Gastrocnemius medialis (tissue), 4 donors: ENCODE measurements around the gene PAPOLA. TPM values are rescaled to one million over a fixed set of nuclear protein-coding genes. Genes with fewer than 3 reads are reported as not detected.

ENCODE experiments used
- ATAC-seq, 2 donors: fragments of 150-250 bp; one replicate each; pipeline ENCODE4 v1.9.1; 2016
- DNase-seq, 2 donors: peaks; one replicate each; pipeline ENCODE4 v3.0.0-alpha.2; 2019
- H3K27ac ChIP-seq, 4 donors: fragments of 200-600 bp; sonication (generic); 1 replicate in 1 of 4; 2 replicates in 3 of 4; pipeline ENCODE4 v1.5.1; 2016 to 2018; ENCODE audit warnings: mild to moderate bottlenecking in 2 of 4, moderate library complexity in 1 of 4
- H3K27me3 ChIP-seq, 3 donors: fragments of 200-600 bp; sonication (generic) in 2 of 3; 1 replicate in 1 of 3; 2 replicates in 2 of 3; pipeline versions ENCODE4 v1.5.1 to v1.6.0; 2016 to 2019; ENCODE audit warnings: mild to moderate bottlenecking in 1 of 3, moderate library complexity in 1 of 3
- H3K36me3 ChIP-seq, 2 donors: fragments of 200-600 bp; sonication (generic) in 1 of 2; one replicate each; pipeline ENCODE4 v1.5.1; 2017 to 2018
- H3K4me1 ChIP-seq, 2 donors: fragments of 200-600 bp; sonication (generic) in 1 of 2; one replicate each; pipeline ENCODE4 v1.5.1; 2016 to 2017; ENCODE audit warnings: mild to moderate bottlenecking in 2 of 2
- H3K4me3 ChIP-seq, 4 donors: fragments of 200-600 bp; sonication (generic) in 3 of 4; 1 replicate in 1 of 4; 2 replicates in 3 of 4; pipeline ENCODE4 v1.5.1; 2016 to 2019; ENCODE audit warnings: mild to moderate bottlenecking in 2 of 4
- H3K9me3 ChIP-seq, 3 donors: fragments of 200-600 bp; sonication (generic) in 2 of 3; 1 replicate in 1 of 3; 2 replicates in 2 of 3; pipeline ENCODE4 v1.5.1; 2016 to 2019
- POLR2A ChIP-seq, 2 donors: fragments of 450-650 bp; IDR thresholded peaks; one replicate each; pipeline ENCODE4 v1.6.1; 2017; ENCODE audit warnings: antibody characterized with exemption in 2 of 2, mild to moderate bottlenecking in 2 of 2, moderate library complexity in 2 of 2
- in situ Hi-C, 4 donors: fragments of 200-750 bp; cut with MboI; loops; one replicate each; pipeline versions ENCODE4 v1.15.0 to v1.8.0; 2017; ENCODE audit warnings: low sequenced_read_pairs in 4 of 4
- intact Hi-C: fragments of 100-400 bp; cut with DNase I; formaldehyde crosslinking; loops from one replicate; pipeline ENCODE4 v1.15.1; 2023; ENCODE audit warnings: low total_unique reads
- total RNA-seq, 4 donors: library from RNA; depleted of rRNA; stranded (reverse); fragments of >200 nt; gene quantifications; one replicate each; pipeline versions ENCODE4 v1.1.0 to v1.2.3, GENCODE V29; 2016
- TF ChIP-seq, protein P1 (sequence below), 5 experiments: fragments of 450-650 bp in 3 of 5; fragments of 200-600 bp in 2 of 5; sonication (generic) in 2 of 5; IDR thresholded peaks in 4 of 5; conservative IDR thresholded peaks in 1 of 5; 1 replicate in 4 of 5; 2 replicates in 1 of 5; pipeline ENCODE4 v1.5.1; 2016 to 2019; ENCODE audit warnings: antibody characterized with exemption in 5 of 5, mild to moderate bottlenecking in 3 of 5, moderate library complexity in 3 of 5

The PAPOLA gene
- total RNA-seq, 4 donors from 2014 or later, result 41.5 to 66.4 (median 50.7) TPM

DNA sequence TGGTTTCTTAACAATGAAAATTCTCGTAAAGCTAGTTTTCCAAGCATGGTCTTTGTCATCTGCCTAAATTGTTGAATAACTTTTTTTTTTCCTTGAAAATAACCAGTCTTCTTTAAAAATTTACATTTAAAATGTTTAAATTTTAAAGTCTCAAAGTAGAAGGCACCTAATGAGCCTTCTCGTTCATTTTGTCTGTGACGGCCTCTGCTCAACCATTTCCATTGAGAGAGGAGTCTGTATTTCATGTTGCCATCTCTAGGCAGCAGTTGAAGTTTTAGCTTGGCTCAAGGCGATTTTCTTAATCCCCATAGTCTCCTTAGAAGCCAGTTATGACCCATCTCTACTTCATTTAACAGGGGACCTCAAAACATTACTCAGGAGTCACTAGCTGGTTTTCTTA, 69.1 kb downstream of the PAPOLA start:
- no peak for DNase-seq
- intact Hi-C loops, result no loop called here
- in situ Hi-C loops, result loop anchor here in 1 of 4 donors (25.0 kb wide), 1 partner anchor 166 kb away; no protein-coding TSS in a partner anchor
- peaks cover 16% of the 10 kb centered on the region in 2 donors for H3K4me1 ChIP-seq
- H3K27ac ChIP-seq, result no peak overlapping the region
- peaks cover 0 to 4% of the 10 kb centered on the region in 2 donors for H3K36me3 ChIP-seq
- H3K4me3 ChIP-seq, result no peak overlapping the region
- TF ChIP-seq, protein P1, sequence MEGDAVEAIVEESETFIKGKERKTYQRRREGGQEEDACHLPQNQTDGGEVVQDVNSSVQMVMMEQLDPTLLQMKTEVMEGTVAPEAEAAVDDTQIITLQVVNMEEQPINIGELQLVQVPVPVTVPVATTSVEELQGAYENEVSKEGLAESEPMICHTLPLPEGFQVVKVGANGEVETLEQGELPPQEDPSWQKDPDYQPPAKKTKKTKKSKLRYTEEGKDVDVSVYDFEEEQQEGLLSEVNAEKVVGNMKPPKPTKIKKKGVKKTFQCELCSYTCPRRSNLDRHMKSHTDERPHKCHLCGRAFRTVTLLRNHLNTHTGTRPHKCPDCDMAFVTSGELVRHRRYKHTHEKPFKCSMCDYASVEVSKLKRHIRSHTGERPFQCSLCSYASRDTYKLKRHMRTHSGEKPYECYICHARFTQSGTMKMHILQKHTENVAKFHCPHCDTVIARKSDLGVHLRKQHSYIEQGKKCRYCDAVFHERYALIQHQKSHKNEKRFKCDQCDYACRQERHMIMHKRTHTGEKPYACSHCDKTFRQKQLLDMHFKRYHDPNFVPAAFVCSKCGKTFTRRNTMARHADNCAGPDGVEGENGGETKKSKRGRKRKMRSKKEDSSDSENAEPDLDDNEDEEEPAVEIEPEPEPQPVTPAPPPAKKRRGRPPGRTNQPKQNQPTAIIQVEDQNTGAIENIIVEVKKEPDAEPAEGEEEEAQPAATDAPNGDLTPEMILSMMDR (IDR thresholded peaks at IDR 0.05 in 4 of 5, conservative IDR thresholded peaks at IDR 0.05 in 1 of 5), result no peak
- no peak for TF ChIP-seq POLR2A (IDR thresholded peaks at IDR 0.05)
- H3K27me3 ChIP-seq, result no peaks in the 10 kb centered on the region
- ATAC-seq, result no peak
- no peaks in the 10 kb centered on the region for H3K9me3 ChIP-seq

DNA sequence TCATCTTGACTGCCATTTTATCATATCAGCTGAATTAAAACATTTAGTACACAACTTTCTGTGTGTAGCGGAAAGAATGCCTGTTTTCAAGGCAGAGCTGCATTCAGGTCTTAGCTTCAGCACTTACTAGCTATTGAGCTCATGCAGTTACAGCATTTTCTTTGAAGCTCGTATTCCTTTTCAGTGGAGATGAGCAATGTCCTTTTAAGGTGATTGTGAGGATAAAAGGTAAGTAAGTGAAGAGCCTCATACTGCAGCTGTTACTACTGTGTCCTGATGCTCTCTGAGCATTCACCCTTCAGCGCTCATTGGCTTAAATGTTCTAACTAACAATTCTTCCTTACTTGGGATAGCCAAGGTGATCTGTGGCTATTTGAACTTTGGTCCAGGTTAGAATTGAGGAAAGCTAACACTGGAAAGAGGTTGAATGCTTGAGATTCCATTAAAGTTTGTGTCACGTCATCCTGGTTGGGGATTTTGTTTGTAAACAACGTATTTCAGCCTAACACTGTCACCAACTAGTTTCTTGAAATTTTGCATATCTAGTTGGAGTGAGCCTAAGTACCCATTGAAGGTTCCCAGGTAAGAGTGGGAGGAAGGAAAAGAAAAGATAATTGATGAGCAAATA, 71.4 kb downstream of the PAPOLA start:
- Histone ChIP-seq H3K27ac (no peak overlapping the region), H3K9me3 (no peaks in the 10 kb centered on the region), H3K4me3 (no peak overlapping the region), H3K4me1 (peaks cover 16% of the 10 kb centered on the region in 2 donors), H3K27me3 (no peaks in the 10 kb centered on the region), H3K36me3 (peaks cover 0 to 4% of the 10 kb centered on the region in 2 donors)
- in situ Hi-C loops, result loop anchor here in 1 of 4 donors (25.0 kb wide), 1 partner anchor 164 kb away; no protein-coding TSS in a partner anchor
- no peak for ATAC-seq
- DNase-seq, result no peak
- intact Hi-C loops, result no loop called here
- TF ChIP-seq POLR2A (IDR thresholded peaks at IDR 0.05), result no peak
- TF ChIP-seq, protein P1 (IDR thresholded peaks at IDR 0.05 in 4 of 5, conservative IDR thresholded peaks at IDR 0.05 in 1 of 5), result no peak

DNA sequence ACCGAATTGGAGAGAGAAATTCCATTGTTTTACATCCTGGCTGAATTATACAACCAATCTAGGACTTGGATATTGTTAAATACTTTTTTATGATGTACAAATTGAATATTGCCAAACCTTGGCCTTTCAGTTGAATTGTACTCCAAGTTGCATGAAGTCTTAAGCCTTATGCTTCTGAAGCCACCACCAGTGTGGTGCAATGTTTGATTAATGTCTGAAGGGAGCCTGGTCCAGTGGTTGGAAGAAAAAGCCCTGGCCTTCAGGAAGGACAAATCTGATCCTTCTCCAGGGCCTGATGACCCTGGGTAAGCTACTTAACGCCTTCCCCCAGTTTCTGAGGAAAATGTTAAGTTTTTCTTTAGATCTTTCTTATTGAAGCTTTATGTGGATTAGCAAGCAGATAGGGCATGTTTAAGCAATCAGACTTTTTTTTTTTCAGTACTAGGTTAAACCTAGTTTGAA, 72.0 kb downstream of the PAPOLA start:
- no peak overlapping the region for H3K27ac ChIP-seq
- ATAC-seq, result no peak
- TF ChIP-seq POLR2A (IDR thresholded peaks at IDR 0.05), result no peak
- TF ChIP-seq, protein P1 (IDR thresholded peaks at IDR 0.05 in 4 of 5, conservative IDR thresholded peaks at IDR 0.05 in 1 of 5), result no peak
- no peak overlapping the region for H3K4me3 ChIP-seq
- no peak for DNase-seq
- H3K9me3 ChIP-seq, result no peaks in the 10 kb centered on the region
- peaks cover 16% of the 10 kb centered on the region in 2 donors for H3K4me1 ChIP-seq
- H3K36me3 ChIP-seq, result peaks cover 0 to 4% of the 10 kb centered on the region in 2 donors
- H3K27me3 ChIP-seq, result no peaks in the 10 kb centered on the region
- intact Hi-C loops (no loop called here), in situ Hi-C loops (loop anchor here in 1 of 4 donors (25.0 kb wide), 1 partner anchor 163 kb away; no protein-coding TSS in a partner anchor)

DNA sequence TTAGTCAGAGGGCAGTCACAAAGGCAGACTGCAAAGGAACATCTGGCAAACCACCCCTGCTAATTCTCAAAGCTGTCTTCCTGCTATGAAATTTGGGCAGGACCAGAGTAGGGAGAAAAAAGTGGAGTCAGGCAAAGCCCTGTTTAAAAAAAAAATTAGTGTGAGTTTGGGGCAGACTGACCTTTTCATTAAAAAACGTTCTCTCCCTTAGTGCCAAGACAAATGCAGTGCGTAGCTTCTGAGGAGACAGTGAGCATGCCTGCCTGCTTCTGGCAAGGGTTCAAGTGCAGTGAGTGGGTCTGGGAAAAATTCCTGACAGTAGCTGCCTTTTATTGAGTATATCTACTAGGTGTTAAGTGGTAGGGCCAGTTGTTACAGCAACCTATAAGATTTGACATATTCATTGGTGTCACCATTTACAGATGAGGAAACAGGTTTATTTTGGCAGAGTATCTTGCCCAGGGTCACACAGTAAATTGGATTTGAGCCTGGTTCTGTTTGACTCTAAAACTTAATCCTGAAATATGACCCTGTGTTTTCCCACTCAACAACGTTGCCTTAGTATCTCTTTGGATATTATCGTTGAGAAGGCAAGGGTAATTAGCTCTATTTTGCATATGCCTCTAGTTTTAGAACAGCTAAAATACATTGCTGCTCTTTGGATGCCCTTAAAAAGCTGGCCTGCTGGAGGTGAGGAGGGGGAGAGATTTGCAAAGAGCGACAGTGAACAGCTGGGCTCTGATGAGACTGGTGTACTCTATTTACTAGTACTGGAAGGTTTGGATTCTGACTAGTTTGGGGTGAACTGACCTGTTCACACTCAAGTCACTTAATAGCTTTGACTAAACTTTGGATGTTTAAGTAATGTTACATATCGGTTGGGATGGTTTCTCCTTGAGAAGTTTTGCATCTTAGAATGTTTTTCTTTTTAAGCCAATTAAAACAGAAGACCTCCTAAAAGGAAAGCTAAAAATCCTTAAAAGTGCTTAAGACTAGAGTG, 72.8 kb downstream of the PAPOLA start:
- intact Hi-C loops (no loop called here), in situ Hi-C loops (loop anchor here in 1 of 4 donors (25.0 kb wide), 1 partner anchor 162 kb away; no protein-coding TSS in a partner anchor)
- TF ChIP-seq POLR2A (IDR thresholded peaks at IDR 0.05), result no peak
- TF ChIP-seq, protein P1 (IDR thresholded peaks at IDR 0.05 in 4 of 5, conservative IDR thresholded peaks at IDR 0.05 in 1 of 5), result no peak
- Histone ChIP-seq H3K27ac (no peak overlapping the region), H3K4me1 (peaks cover 16% of the 10 kb centered on the region in 2 donors), H3K4me3 (no peak overlapping the region), H3K27me3 (no peaks in the 10 kb centered on the region), H3K9me3 (no peaks in the 10 kb centered on the region), H3K36me3 (peaks cover 0 to 4% of the 10 kb centered on the region in 2 donors)
- DNase-seq (no peak), ATAC-seq (no peak)
